ENCODE results near the gene MRPS12. TPM values are rescaled to one million over a fixed set of nuclear protein-coding genes. Genes with fewer than 3 reads are reported as not detected.

Gene MRPS12
- total RNA-seq, 1 donor = 25.7 TPM

- Histone ChIP-seq H4K20me1 (ENCODE audit: insufficient read depth, low read length) (no peaks in the 10 kb centered on the region), H3K4me1 (ENCODE audit: insufficient read depth, low read length) (no peaks in the 10 kb centered on the region), H3K79me2 (ENCODE audit: insufficient read depth, low read length) (peaks cover 4% of the 10 kb centered on the region), H3K4me3 (ENCODE audit: insufficient read depth, low read length) (no peak overlapping the region), H3K27me3 (ENCODE audit: insufficient read depth, low read length) (no peaks in the 10 kb centered on the region), H2AFZ (ENCODE audit: low read length) (no peak overlapping the region), H3K36me3 (ENCODE audit: insufficient read depth, low read length) (peaks cover 7% of the 10 kb centered on the region), H3K4me2 (ENCODE audit: insufficient read depth, low read length) (no peak overlapping the region), H3K9me3 (ENCODE audit: low read depth, low read length) (no peaks in the 10 kb centered on the region), H3K27ac (ENCODE audit: low read depth, low read length) (no peak overlapping the region)
- no peak for TF ChIP-seq CTCF (IDR thresholded peaks at IDR 0.05; ENCODE audit: extremely low read depth, low read depth, low read length)
- DNase-seq (ENCODE audit: insufficient read length, low spot score, missing footprints) = peak; percentile 78
These were observed 40.9 kb upstream of the MRPS12 start for GRCh38 chr19:38889803-38890202.

- Histone ChIP-seq H3K4me3 (ENCODE audit: insufficient read depth, low read length) (no peak overlapping the region), H3K4me2 (ENCODE audit: insufficient read depth, low read length) (no peak overlapping the region), H3K27me3 (ENCODE audit: insufficient read depth, low read length) (no peaks in the 10 kb centered on the region), H3K9me3 (ENCODE audit: low read depth, low read length) (no peaks in the 10 kb centered on the region), H3K4me1 (ENCODE audit: insufficient read depth, low read length) (no peaks in the 10 kb centered on the region), H3K79me2 (ENCODE audit: insufficient read depth, low read length) (peaks cover 8% of the 10 kb centered on the region), H3K27ac (ENCODE audit: low read depth, low read length) (no peak overlapping the region), H4K20me1 (ENCODE audit: insufficient read depth, low read length) (no peaks in the 10 kb centered on the region), H2AFZ (ENCODE audit: low read length) (no peak overlapping the region), H3K36me3 (ENCODE audit: insufficient read depth, low read length) (peaks cover 7% of the 10 kb centered on the region)
- TF ChIP-seq CTCF (IDR thresholded peaks at IDR 0.05; ENCODE audit: extremely low read depth, low read depth, low read length) = no peak
- no peak for DNase-seq (ENCODE audit: insufficient read length, low spot score, missing footprints)
These were observed 40.1 kb upstream of the MRPS12 start for GRCh38 chr19:38890686-38891085.

- H3K4me2 ChIP-seq (ENCODE audit: insufficient read depth, low read length) = no peak overlapping the region
- H3K4me1 ChIP-seq (ENCODE audit: insufficient read depth, low read length) = no peaks in the 10 kb centered on the region
- no peaks in the 10 kb centered on the region for H3K9me3 ChIP-seq (ENCODE audit: low read depth, low read length)
- no peak for TF ChIP-seq CTCF (IDR thresholded peaks at IDR 0.05; ENCODE audit: extremely low read depth, low read depth, low read length)
- no peak overlapping the region for H2AFZ ChIP-seq (ENCODE audit: low read length)
- H3K36me3 ChIP-seq (ENCODE audit: insufficient read depth, low read length) = peaks cover 7% of the 10 kb centered on the region
- no peaks in the 10 kb centered on the region for H4K20me1 ChIP-seq (ENCODE audit: insufficient read depth, low read length)
- no peaks in the 10 kb centered on the region for H3K27me3 ChIP-seq (ENCODE audit: insufficient read depth, low read length)
- H3K27ac ChIP-seq (ENCODE audit: low read depth, low read length) = no peak overlapping the region
- peaks cover 13% of the 10 kb centered on the region for H3K79me2 ChIP-seq (ENCODE audit: insufficient read depth, low read length)
- no peak overlapping the region for H3K4me3 ChIP-seq (ENCODE audit: insufficient read depth, low read length)
- no peak for DNase-seq (ENCODE audit: insufficient read length, low spot score, missing footprints)
These were observed 39.0 kb upstream of the MRPS12 start for GRCh38 chr19:38891771-38892170.

- Histone ChIP-seq H3K27me3 (ENCODE audit: insufficient read depth, low read length) (no peaks in the 10 kb centered on the region), H3K27ac (ENCODE audit: low read depth, low read length) (no peak overlapping the region), H3K79me2 (ENCODE audit: insufficient read depth, low read length) (peaks cover 21% of the 10 kb centered on the region), H3K36me3 (ENCODE audit: insufficient read depth, low read length) (peaks cover 7% of the 10 kb centered on the region), H3K4me1 (ENCODE audit: insufficient read depth, low read length) (no peaks in the 10 kb centered on the region), H3K4me2 (ENCODE audit: insufficient read depth, low read length) (no peak overlapping the region), H2AFZ (ENCODE audit: low read length) (no peak overlapping the region), H3K9me3 (ENCODE audit: low read depth, low read length) (no peaks in the 10 kb centered on the region), H3K4me3 (ENCODE audit: insufficient read depth, low read length) (no peak overlapping the region), H4K20me1 (ENCODE audit: insufficient read depth, low read length) (peaks cover under 1% of the 10 kb centered on the region)
- TF ChIP-seq CTCF (IDR thresholded peaks at IDR 0.05; ENCODE audit: extremely low read depth, low read depth, low read length) = no peak
- peak; percentile 70 for DNase-seq (ENCODE audit: insufficient read length, low spot score, missing footprints)
These were observed 37.9 kb upstream of the MRPS12 start for GRCh38 chr19:38892841-38893240.

All from osteoblast (primary cell).